Transverse colon (tissue), 4 donors: ENCODE data around the gene DHRS3. TPM values are rescaled to one million over a fixed set of nuclear protein-coding genes. Genes with fewer than 3 reads are reported as not detected.
A peak's percentile ranks its signal among the peaks of the same experiment; 100 is the strongest.

Source experiments
- DNase-seq: peaks from one replicate; pipeline ENCODE4 v3.0.0-alpha.2; 2019
- H3K27ac ChIP-seq, 4 donors: fragments of 200-600 bp; sonication (generic); 2 replicates each; pipeline ENCODE4 v1.5.1; 2016 to 2018; ENCODE audit warnings: inconsistent platforms in 4 of 4
- H3K27me3 ChIP-seq: fragments of 200-600 bp; sonication (generic); 2 replicates; pipeline ENCODE4 v1.5.1; 2017; ENCODE audit warnings: inconsistent platforms
- H3K36me3 ChIP-seq, 4 donors: fragments of 200-600 bp; sonication (generic); 2 replicates each; pipeline ENCODE4 v1.5.1; 2017 to 2019; ENCODE audit warnings: inconsistent platforms in 4 of 4
- H3K4me1 ChIP-seq, 4 donors: fragments of 200-600 bp; sonication (generic); 2 replicates each; pipeline ENCODE4 v1.5.1; 2017 to 2020; ENCODE audit warnings: inconsistent platforms in 4 of 4
- H3K4me3 ChIP-seq, 4 donors: fragments of 200-600 bp; sonication (generic); 1 replicate in 1 of 4; 2 replicates in 3 of 4; pipeline versions ENCODE4 v1.5.1 to v1.6.1; 2017 to 2019; ENCODE audit warnings: inconsistent platforms in 4 of 4
- H3K9me3 ChIP-seq, 2 donors: fragments of 200-600 bp; sonication (generic); 2 replicates each; pipeline ENCODE4 v1.5.1; 2017 to 2019; ENCODE audit warnings: inconsistent platforms in 2 of 2
- CTCF ChIP-seq, 5 experiments: fragments of 200-600 bp in 3 of 5; fragments of 450-650 bp in 2 of 5; sonication (generic) in 3 of 5; IDR thresholded peaks; 1 replicate in 2 of 5; 2 replicates in 3 of 5; pipeline ENCODE4 v1.5.1; 2016 to 2017; ENCODE audit warnings: antibody characterized with exemption in 5 of 5, inconsistent platforms in 3 of 5, mild to moderate bottlenecking in 2 of 5, moderate library complexity in 1 of 5
- EP300 ChIP-seq: sonication (generic); formaldehyde crosslinking; IDR thresholded peaks from one replicate; pipeline ENCODE4 v1.6.1; 2017; ENCODE audit warnings: antibody characterized with exemption, low read depth
- POLR2A ChIP-seq: fragments of 450-650 bp; IDR thresholded peaks from one replicate; pipeline ENCODE4 v1.6.1; 2016; ENCODE audit warnings: antibody characterized with exemption, mild to moderate bottlenecking, moderate library complexity
- POLR2AphosphoS5 ChIP-seq, 3 donors: sonication (generic); formaldehyde crosslinking; IDR thresholded peaks; one replicate each; pipeline ENCODE4 v1.6.1; 2016; ENCODE audit warnings: antibody characterized with exemption in 3 of 3
- WGBS, 2 donors: methylation state at CpG; one replicate each; pipeline ENCODE4 v1.1.5; 2018; ENCODE audit warnings: low coverage in 1 of 2; 5-methylcytosine and 5-hydroxymethylcytosine counted together
- in situ Hi-C, 4 donors: fragments of 200-750 bp; cut with MboI; loops; one replicate each; pipeline versions ENCODE4 v1.15.0 to v1.15.1; 2017; ENCODE audit warnings: low sequenced_read_pairs in 3 of 4, low pct_ligation_motif_present in 1 of 4, low pct_unique_long_range_greater_than_20kb in 1 of 4
- intact Hi-C: fragments of 100-400 bp; cut with DNase I; formaldehyde crosslinking; loops from one replicate; pipeline ENCODE4 v1.15.1; 2023; ENCODE audit warnings: low total_unique reads
- total RNA-seq, 4 donors: library from RNA; depleted of rRNA; stranded (reverse); fragments of >200 nt; gene quantifications; one replicate each; pipeline ENCODE4 v1.1.0, GENCODE V29; 2016

The DHRS3 gene
- total RNA-seq, 4 donors from 2014 or later: 55.3 to 122 (median 103) TPM

- peaks cover 3 to 6% (median 4%) of the 10 kb centered on the region in 4 donors for H3K4me1 ChIP-seq
- in situ Hi-C loops: loop anchor here in 2 of 4 donors (25.0 kb wide), 1 partner anchor 315 kb away; no protein-coding TSS in a partner anchor
- no peak overlapping the region for H3K27ac ChIP-seq
- WGBS, 2 donors: 81 to 84% methylated on average over 5 of the region's 5 CpGs
- no peaks in the 10 kb centered on the region for H3K27me3 ChIP-seq
- TF ChIP-seq EP300 (no peak), CTCF (IDR thresholded peaks at IDR 0.05) (no peak)
- no peak for DNase-seq
- no peaks in the 10 kb centered on the region for H3K36me3 ChIP-seq
- intact Hi-C loops: loop anchor here (10.0 kb wide), 1 partner anchor 312 kb away; no protein-coding TSS in a partner anchor
- no peak overlapping the region for H3K4me3 ChIP-seq
- no peaks in the 10 kb centered on the region for H3K9me3 ChIP-seq
Observed at GRCh38 chr1:12627296-12627695, 9.3 kb upstream of the DHRS3 start.

- WGBS, 2 donors: 64 to 75% methylated on average over 3 to 4 of the region's 4 CpGs
- Histone ChIP-seq H3K36me3 (no peaks in the 10 kb centered on the region), H3K27me3 (no peaks in the 10 kb centered on the region), H3K9me3 (no peaks in the 10 kb centered on the region), H3K27ac (no peak overlapping the region), H3K4me1 (peaks cover 5 to 10% (median 6%) of the 10 kb centered on the region in 4 donors), H3K4me3 (no peak overlapping the region)
- in situ Hi-C loops: loop anchor here in 2 of 4 donors (25.0 kb wide), 1 partner anchor 315 kb away; no protein-coding TSS in a partner anchor
- DNase-seq: no peak
- intact Hi-C loops: loop anchor here (10.0 kb wide), 1 partner anchor 312 kb away; no protein-coding TSS in a partner anchor
- TF ChIP-seq EP300 (no peak), POLR2AphosphoS5 (IDR thresholded peaks at IDR 0.05) (no peak), POLR2A (no peak), CTCF (IDR thresholded peaks at IDR 0.05) (no peak)
Observed at GRCh38 chr1:12626888-12627287, 8.9 kb upstream of the DHRS3 start.

- DNase-seq: no peak
- intact Hi-C loops: loop anchor here (10.0 kb wide), 1 partner anchor 310 kb away; no protein-coding TSS in a partner anchor
- no peaks in the 10 kb centered on the region for H3K36me3 ChIP-seq
- TF ChIP-seq EP300: no peak
- TF ChIP-seq CTCF (IDR thresholded peaks at IDR 0.05): no peak
- no peak for TF ChIP-seq POLR2AphosphoS5 (IDR thresholded peaks at IDR 0.05)
- no peak for TF ChIP-seq POLR2A
- no peaks in the 10 kb centered on the region for H3K27me3 ChIP-seq
- peaks cover 12 to 23% (median 14%) of the 10 kb centered on the region in 4 donors for H3K4me1 ChIP-seq
- no peak overlapping the region for H3K27ac ChIP-seq
- H3K4me3 ChIP-seq: no peak overlapping the region
- WGBS, 2 donors: 81 to 92% methylated on average over 6 of the region's 6 CpGs
- no peaks in the 10 kb centered on the region for H3K9me3 ChIP-seq
- in situ Hi-C loops: loop anchor here in 2 of 4 donors (25.0 kb wide), 1 partner anchor 313 kb away; no protein-coding TSS in a partner anchor
Observed at GRCh38 chr1:12625276-12625675, 7.3 kb upstream of the DHRS3 start.

DNA sequence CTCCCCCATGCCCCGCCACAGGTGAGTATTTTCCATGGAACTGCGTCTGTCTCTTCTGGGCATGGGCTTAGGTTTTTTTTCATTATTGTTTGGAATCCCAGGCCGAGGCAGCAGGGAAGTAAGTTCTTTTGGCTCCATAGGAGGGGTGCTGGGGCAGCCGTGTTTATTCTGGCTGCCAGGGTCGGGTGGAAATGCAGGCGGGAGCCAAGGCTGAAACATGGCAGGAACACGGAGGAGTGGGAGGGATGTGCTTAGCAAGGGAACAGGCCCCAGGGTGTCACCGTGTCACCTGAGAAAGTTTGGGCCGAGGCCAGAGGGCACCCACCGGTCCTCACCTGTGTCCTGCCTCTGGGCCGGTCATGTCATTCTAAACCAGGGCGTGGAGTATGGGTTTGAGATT is 4.5 kb upstream of the DHRS3 start:
- WGBS, 2 donors: 60 to 75% methylated on average over 1 to 12 of the region's 12 CpGs
- intact Hi-C loops: loop anchor here (10.0 kb wide), 1 partner anchor 308 kb away; no protein-coding TSS in a partner anchor
- Histone ChIP-seq H3K27me3 (no peaks in the 10 kb centered on the region), H3K9me3 (no peaks in the 10 kb centered on the region), H3K27ac (peak overlapping the region; percentile 22 to 96 (median 63)), H3K4me3 (no peak overlapping the region), H3K36me3 (no peaks in the 10 kb centered on the region), H3K4me1 (peaks cover 21 to 41% (median 33%) of the 10 kb centered on the region in 4 donors)
- no peak for DNase-seq
- in situ Hi-C loops: loop anchor here in 1 of 4 donors (25.0 kb wide), 1 partner anchor 210 kb away; no protein-coding TSS in a partner anchor
- no peak for TF ChIP-seq POLR2AphosphoS5 (IDR thresholded peaks at IDR 0.05)
- TF ChIP-seq POLR2A: no peak
- no peak for TF ChIP-seq EP300
- no peak for TF ChIP-seq CTCF (IDR thresholded peaks at IDR 0.05)
